Measurements from ENCODE around the gene MAMSTR. TPM values are rescaled to one million over a fixed set of nuclear protein-coding genes. Genes with fewer than 3 reads are reported as not detected.

The MAMSTR gene
- total and polyA plus RNA-seq, 9 of the 15 experiments (the other 6 are each of a cell fraction or from before 2014, with no cell fraction given), result 0.08 to 1.00 (median 0.40) TPM; not detected in 1

GRCh38 chr19:48746738-48747575, 27.4 kb upstream of the MAMSTR start, which contains the start of gene IZUMO1 (continued):
- TF ChIP-seq ZNF124 (CRISPR knock-in tag; IDR thresholded peaks at IDR 0.05), result no peak
- peak in 1 of 2 experiments; percentile 84; a peak in 2 of 4 replicates for TF ChIP-seq ZNF639 (CRISPR knock-in tag; conservative IDR thresholded peaks at IDR 0.05 in 1 of 2, IDR thresholded peaks at IDR 0.05 in 1 of 2)
- no peak for TF ChIP-seq GTF2A2 (tag; IDR thresholded peaks at IDR 0.05)
- no peak for TF ChIP-seq ZNF174 (CRISPR knock-in tag; IDR thresholded peaks at IDR 0.05)
- TF ChIP-seq CBX5 (IDR thresholded peaks at IDR 0.05; ENCODE audit: borderline replicate concordance, low read depth), result no peak
- TF ChIP-seq SMC3 (conservative IDR thresholded peaks at IDR 0.05; ENCODE audit: insufficient read depth, low read depth, low read length), result no peak
- TF ChIP-seq POLR2AphosphoS5 (IDR thresholded peaks at IDR 0.05; ENCODE audit: control insufficient read depth, insufficient read depth, low read depth, low read length), result no peak
- no peak for TF ChIP-seq TGIF2 (CRISPR knock-in tag; IDR thresholded peaks at IDR 0.05)
- peak; percentile 87 for TF ChIP-seq ZNF644 (tag; IDR thresholded peaks at IDR 0.05; ENCODE audit: low read depth)
- TF ChIP-seq CGGBP1 (CRISPR knock-in tag; IDR thresholded peaks at IDR 0.05), result no peak
- TF ChIP-seq HDGF (IDR thresholded peaks at IDR 0.05), result no peak
- no peak for TF ChIP-seq MCM2 (IDR thresholded peaks at IDR 0.05; ENCODE audit: low read depth)
- TF ChIP-seq CTBP1 (IDR thresholded peaks at IDR 0.05; ENCODE audit: borderline replicate concordance), result peak; percentile 27; the same call in 1 of the 2 replicates
- peak; percentile 43; the same call in 1 of the 2 replicates for TF ChIP-seq ESRRA (IDR thresholded peaks at IDR 0.05; ENCODE audit: borderline replicate concordance, low read depth)
- no peak for TF ChIP-seq ARID2 (IDR thresholded peaks at IDR 0.05)
- no peak for TF ChIP-seq XRCC4 (IDR thresholded peaks at IDR 0.05; ENCODE audit: extremely low read depth, insufficient read depth, insufficient read length)
- TF ChIP-seq FOXO4 (CRISPR knock-in tag; IDR thresholded peaks at IDR 0.05), result no peak
- TF ChIP-seq TEAD1 (CRISPR knock-in tag; IDR thresholded peaks at IDR 0.05), result no peak
- no peak for TF ChIP-seq ZNF398 (CRISPR knock-in tag; IDR thresholded peaks at IDR 0.05)
- no peak for TF ChIP-seq RBM39 (optimal IDR thresholded peaks at IDR 0.05; ENCODE audit: low read depth, low read length)
- no peak for TF ChIP-seq SMARCE1 (IDR thresholded peaks at IDR 0.05)
- TF ChIP-seq YBX1 (IDR thresholded peaks at IDR 0.05), result no peak
- no peak for TF ChIP-seq ATF2 (CRISPR knock-in tag; IDR thresholded peaks at IDR 0.05)

Measured in K562 (cell line).